Measurements from ENCODE around the gene ITIH4. TPM values are rescaled to one million over a fixed set of nuclear protein-coding genes. Genes with fewer than 3 reads are reported as not detected.

ITIH4 gene
- polyA plus RNA-seq, 1 of the 3 experiments (the other 2 are of a cell fraction), result 2.0 TPM

DNA sequence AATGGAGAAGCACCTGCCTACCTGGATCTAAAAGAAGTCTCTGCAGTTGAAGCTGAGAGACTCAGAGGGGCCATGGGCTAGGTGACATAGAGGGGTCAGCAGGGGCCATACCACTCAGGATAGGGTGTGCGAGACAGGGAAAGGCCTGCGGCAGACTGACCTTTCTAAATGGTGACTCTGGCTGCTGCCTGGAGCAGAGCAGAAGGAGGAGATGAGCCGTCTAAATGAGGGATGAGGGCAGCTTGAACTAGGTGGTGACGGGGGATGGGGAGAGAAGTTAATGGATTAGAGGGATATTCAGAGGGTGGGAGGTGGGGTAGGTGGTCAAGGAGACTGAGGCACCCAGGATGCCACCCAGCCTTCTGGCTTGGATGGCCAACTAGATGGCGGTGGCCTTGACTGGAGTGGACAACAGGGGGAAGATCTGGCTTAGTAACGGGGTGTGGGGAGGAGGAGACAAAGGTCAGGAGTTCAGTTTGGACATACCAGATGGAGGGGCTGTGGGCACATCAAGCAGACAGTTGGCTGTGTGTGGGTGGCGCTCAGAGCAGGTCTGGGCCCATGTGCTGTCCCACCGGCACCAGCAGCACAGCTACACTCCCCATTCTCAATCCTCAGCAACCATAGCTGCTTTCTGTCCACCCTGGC is 56.3 kb downstream of the ITIH4 start:
- no peak overlapping the region for H3K4me2 ChIP-seq
- no peak overlapping the region for H3K9ac ChIP-seq
- no peak overlapping the region for H3K27ac ChIP-seq (ENCODE audit: low read depth in 2 of 2, low read length in 1 of 2)
- no peaks in the 10 kb centered on the region for H3F3A ChIP-seq (replicated peaks; ENCODE audit: insufficient read depth)
- no peak overlapping the region for H3K4me3 ChIP-seq (ENCODE audit: low read depth in 2 of 2, low read length in 1 of 2)
- H3K9me3 ChIP-seq, result no peaks in the 10 kb centered on the region
- 78% methylated on average over 8 of the region's 8 CpGs for WGBS (ENCODE audit: low lambda C conversion rate)
- H3K9me2 ChIP-seq, result no peaks in the 10 kb centered on the region
- no peaks in the 10 kb centered on the region for H3K27me3 ChIP-seq (ENCODE audit: insufficient read depth)
- peaks cover 0 to 17% of the 10 kb centered on the region in 2 experiments; a peak in 2 of 4 replicates for H3K4me1 ChIP-seq (ENCODE audit: control insufficient read depth in 1 of 2, insufficient read depth in 2 of 2, low read depth in 1 of 2, low read length in 1 of 2)
- TF ChIP-seq SIN3A (IDR thresholded peaks at IDR 0.05; ENCODE audit: borderline replicate concordance, low read depth, low read length), result no peak
- no peak for TF ChIP-seq FOSL2 (IDR thresholded peaks at IDR 0.05; ENCODE audit: borderline replicate concordance, low read depth)
- TF ChIP-seq, protein P1, sequence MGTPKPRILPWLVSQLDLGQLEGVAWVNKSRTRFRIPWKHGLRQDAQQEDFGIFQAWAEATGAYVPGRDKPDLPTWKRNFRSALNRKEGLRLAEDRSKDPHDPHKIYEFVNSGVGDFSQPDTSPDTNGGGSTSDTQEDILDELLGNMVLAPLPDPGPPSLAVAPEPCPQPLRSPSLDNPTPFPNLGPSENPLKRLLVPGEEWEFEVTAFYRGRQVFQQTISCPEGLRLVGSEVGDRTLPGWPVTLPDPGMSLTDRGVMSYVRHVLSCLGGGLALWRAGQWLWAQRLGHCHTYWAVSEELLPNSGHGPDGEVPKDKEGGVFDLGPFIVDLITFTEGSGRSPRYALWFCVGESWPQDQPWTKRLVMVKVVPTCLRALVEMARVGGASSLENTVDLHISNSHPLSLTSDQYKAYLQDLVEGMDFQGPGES (IDR thresholded peaks at IDR 0.05; ENCODE audit: low read depth, low read length), result no peak
- no peak for TF ChIP-seq CHD2 (IDR thresholded peaks at IDR 0.05; ENCODE audit: low read length, partially characterized antibody)
- no peak for TF ChIP-seq GATA2 (CRISPR knock-in tag; IDR thresholded peaks at IDR 0.05)
- TF ChIP-seq RXRA (IDR thresholded peaks at IDR 0.05; ENCODE audit: borderline replicate concordance, low read depth), result no peak
- TF ChIP-seq TEAD4 (IDR thresholded peaks at IDR 0.05; ENCODE audit: borderline replicate concordance, insufficient read depth), result no peak
- TF ChIP-seq MXI1 (IDR thresholded peaks at IDR 0.05; ENCODE audit: low read depth, low read length), result no peak
- no peak for TF ChIP-seq YY1 (IDR thresholded peaks at IDR 0.05; ENCODE audit: low read depth)
- TF ChIP-seq NRF1 (IDR thresholded peaks at IDR 0.05; ENCODE audit: low read depth, low read length), result no peak
- TF ChIP-seq JUND (IDR thresholded peaks at IDR 0.05), result no peak
- TF ChIP-seq RAD21 (IDR thresholded peaks at IDR 0.05; ENCODE audit: low read length), result no peak
- TF ChIP-seq EP300 (IDR thresholded peaks at IDR 0.05; ENCODE audit: borderline replicate concordance in 1 of 2, low read depth in 1 of 2, low read length in 1 of 2), result no peak
- TF ChIP-seq TCF12 (IDR thresholded peaks at IDR 0.05), result no peak
- no peak for TF ChIP-seq MEF2A (IDR thresholded peaks at IDR 0.05; ENCODE audit: borderline replicate concordance, low read depth)
- TF ChIP-seq ELF1 (IDR thresholded peaks at IDR 0.05), result no peak
- TF ChIP-seq, protein P2, sequence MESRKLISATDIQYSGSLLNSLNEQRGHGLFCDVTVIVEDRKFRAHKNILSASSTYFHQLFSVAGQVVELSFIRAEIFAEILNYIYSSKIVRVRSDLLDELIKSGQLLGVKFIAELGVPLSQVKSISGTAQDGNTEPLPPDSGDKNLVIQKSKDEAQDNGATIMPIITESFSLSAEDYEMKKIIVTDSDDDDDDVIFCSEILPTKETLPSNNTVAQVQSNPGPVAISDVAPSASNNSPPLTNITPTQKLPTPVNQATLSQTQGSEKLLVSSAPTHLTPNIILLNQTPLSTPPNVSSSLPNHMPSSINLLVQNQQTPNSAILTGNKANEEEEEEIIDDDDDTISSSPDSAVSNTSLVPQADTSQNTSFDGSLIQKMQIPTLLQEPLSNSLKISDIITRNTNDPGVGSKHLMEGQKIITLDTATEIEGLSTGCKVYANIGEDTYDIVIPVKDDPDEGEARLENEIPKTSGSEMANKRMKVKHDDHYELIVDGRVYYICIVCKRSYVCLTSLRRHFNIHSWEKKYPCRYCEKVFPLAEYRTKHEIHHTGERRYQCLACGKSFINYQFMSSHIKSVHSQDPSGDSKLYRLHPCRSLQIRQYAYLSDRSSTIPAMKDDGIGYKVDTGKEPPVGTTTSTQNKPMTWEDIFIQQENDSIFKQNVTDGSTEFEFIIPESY (IDR thresholded peaks at IDR 0.05; ENCODE audit: borderline replicate concordance, low read depth), result no peak
- TF ChIP-seq NFIC (IDR thresholded peaks at IDR 0.05; ENCODE audit: borderline replicate concordance), result no peak
- TF ChIP-seq RFX5 (IDR thresholded peaks at IDR 0.05; ENCODE audit: low read length), result no peak
- H3K79me2 ChIP-seq (ENCODE audit: insufficient read depth), result peaks cover 12% of the 10 kb centered on the region
- no peaks in the 10 kb centered on the region for H3K36me3 ChIP-seq (replicated peaks in 1 of 2; ENCODE audit: control insufficient read depth in 1 of 2, insufficient read depth in 2 of 2, low read length in 1 of 2)
- ChIA-PET CTCF (no interaction called here), POLR2A (interaction anchor here (0.6 kb wide), 1 partner anchor 738 kb away, joined by 3 read pairs; no protein-coding TSS in a partner anchor)
- no peaks in the 10 kb centered on the region for H4K20me1 ChIP-seq (ENCODE audit: insufficient read depth)
- H2AFZ ChIP-seq (ENCODE audit: low read depth), result no peak overlapping the region
- no peak for DNase-seq

All from SK-N-SH (cell line).